ENCODE measurements around the gene CCDC201.
"Not testable (repeated sequence)": the region's sequence is repeated elsewhere in the genome, so short reads cannot be mapped to it uniquely, and the experiment has no call there.

The CCDC201 gene

DNA sequence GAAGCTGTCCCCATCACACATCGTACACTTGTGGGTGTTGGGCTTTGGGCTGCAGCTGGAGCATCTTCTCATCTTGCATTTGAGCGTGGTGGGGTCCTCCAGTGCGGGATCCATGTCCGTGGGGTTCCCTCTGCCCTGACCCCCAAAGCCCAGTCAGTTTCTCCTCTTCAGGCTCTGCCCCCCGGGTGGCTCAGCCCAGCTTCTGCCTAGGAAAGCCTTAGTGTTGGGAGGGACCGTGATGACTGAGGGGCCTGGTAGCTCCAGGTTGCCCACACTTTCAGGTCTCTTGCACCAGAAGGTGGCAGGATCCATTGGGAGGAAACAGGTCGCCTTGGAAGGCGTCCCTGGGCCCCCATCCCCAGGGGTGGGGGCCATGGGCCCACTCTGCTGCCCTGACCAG lies 55.9 kb downstream of the CCDC201 start:
- DNase-seq = not testable (repeated sequence)

DNA sequence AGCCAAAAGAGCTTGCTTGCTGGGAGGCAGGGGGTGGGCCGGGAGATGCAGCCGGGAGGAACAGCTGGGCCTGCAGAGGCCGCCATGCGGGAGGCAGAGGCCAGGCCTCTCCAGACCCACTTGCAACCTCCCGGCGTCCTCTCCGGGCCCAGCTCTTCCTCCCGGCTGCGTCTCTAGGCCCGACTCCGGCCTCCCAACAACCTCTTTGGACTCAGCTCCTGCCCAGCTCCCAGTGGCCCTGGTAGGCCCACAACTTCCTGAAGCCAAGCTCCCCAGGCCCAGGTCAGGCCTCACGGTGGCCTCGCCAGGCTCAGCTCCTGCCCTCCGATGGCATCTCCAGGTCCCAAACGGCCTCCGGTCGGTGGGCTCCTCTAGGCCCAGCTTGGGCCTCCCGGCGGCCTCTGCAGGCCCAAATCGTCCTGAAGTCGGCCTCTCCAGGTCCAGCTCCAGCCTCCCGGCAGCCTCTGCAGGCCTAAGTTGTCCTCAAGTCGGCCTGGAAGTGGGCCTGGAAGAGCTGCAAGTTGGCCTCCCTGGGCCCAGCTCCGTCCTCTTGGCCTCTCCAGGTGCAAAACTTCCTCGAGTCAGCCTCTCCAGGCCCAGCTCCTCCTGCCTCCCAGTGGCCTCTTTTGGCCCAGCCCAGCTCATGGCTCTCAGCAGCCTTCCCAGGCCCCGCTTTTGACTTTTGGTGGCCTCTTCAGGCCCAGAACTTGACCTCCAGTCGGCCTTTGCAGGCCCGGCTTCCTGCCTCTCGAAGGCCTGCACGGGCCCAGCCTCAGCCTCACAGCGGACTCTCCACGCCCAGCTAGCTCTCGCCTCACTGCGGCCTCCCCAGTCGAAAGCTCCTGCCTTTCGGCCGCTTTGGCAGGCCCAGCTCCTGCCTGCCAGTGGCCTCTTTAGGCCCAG lies 58.4 kb downstream of the CCDC201 start:
- not testable (repeated sequence) for DNase-seq

DNA sequence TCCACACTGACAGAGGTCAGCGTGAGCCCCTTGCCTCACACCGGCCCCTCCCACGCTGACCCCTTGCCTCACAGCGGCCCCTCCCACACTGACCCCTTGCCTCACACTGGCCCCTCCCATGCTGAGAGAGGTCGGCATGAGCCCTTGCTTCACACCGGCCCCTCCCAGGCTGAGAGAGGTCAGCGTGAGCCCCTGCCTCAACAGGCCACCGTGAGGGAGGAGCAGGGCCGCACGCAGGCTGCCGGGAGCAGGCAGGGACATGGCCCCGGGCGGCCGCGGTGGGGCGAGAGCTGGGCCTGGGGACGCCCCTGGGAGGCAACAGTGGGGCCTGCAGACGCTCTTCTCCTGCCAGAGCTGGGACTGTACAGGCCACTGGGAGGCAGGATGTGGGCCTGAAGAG lies 59.1 kb downstream of the CCDC201 start:
- not testable (repeated sequence) for DNase-seq

DNA sequence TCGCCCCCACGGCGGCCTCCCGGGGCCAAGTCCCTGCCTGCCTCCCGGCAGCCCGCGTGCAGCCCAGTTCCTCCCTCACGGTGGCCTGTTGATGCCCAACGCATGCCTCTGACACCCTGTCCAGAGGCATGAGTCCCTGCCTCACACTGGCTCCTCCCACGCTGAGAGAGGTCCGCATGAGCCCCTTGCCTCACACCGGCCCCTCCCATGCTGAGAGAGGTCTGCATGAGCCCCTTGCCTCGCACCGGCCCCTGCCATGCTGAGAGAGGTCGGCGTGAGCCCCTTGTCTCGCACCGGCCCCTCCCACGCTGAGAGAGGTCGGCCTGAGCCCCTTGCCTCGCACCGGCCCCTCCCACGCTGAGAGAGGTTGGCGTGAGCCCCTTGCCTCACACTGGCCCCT lies 59.9 kb downstream of the CCDC201 start:
- no peak for DNase-seq

DNA sequence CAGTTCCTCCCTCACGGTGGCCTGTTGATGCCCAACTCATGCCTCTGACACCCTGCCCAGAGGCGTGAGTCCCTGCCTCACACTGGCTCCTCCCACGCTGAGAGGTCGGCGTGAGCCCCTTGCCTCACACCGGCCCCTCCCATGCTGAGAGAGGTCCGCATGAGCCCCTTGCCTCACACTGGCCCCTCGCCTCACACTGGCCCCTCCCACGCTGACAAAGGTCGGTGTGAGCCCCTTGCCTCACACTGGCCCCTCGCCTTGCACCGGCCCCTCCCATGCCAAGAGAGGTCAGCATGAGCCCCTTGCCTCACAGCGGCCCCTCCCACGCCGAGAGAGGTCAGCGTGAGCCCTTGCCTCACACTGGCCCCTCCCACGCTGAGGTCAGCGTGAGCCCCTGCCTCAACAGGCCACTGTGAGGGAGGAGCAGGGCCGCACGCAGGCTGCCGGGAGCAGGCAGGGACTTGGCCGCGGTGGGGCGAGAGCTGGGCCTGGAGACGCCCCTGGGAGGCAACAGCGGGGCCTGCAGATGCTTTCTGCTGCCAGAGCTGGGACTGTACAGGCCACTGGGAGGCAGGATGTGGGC lies 61.1 kb downstream of the CCDC201 start:
- DNase-seq = not testable (repeated sequence)

DNA sequence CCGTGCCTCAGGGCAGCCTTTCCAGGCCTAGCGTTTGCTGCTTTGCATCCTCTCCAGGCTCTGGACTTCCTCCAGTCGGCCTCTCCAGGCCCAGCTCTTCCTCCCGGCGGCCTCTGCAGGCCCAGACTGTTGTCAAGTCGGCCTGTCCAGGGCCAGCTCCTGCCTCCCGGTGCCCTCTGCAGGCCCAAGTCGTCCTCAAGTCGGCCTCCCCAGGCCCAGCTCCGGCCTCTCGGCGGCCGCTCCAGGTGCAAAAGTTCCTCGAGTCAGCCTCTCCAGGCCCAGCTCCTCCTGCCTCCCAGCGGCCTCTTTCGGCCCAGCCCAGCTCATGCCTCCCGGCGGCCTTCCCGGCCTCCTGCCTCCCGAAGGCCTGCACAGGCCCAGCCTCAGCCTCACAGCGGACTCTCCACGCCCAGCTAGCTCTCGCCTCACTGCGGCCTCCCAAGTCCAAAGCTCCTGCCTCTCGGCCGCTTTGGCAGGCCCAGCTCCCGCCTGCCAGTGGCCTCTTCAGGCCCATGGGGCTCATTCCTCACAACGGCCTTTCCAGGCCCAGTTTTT lies 62.4 kb downstream of the CCDC201 start:
- not testable (repeated sequence) for DNase-seq

All from fibroblast of skin of abdomen (primary cell).